GM19035 (cell line): Measurements from ENCODE around the gene PTPRB.

Experiments
- ATAC-seq: cut with Tn5 transposase; IDR thresholded peaks from one replicate; pipeline ENCODE4 v1.9.1; 2021; ENCODE audit not compliant: unreplicated experiment

Gene PTPRB

DNA sequence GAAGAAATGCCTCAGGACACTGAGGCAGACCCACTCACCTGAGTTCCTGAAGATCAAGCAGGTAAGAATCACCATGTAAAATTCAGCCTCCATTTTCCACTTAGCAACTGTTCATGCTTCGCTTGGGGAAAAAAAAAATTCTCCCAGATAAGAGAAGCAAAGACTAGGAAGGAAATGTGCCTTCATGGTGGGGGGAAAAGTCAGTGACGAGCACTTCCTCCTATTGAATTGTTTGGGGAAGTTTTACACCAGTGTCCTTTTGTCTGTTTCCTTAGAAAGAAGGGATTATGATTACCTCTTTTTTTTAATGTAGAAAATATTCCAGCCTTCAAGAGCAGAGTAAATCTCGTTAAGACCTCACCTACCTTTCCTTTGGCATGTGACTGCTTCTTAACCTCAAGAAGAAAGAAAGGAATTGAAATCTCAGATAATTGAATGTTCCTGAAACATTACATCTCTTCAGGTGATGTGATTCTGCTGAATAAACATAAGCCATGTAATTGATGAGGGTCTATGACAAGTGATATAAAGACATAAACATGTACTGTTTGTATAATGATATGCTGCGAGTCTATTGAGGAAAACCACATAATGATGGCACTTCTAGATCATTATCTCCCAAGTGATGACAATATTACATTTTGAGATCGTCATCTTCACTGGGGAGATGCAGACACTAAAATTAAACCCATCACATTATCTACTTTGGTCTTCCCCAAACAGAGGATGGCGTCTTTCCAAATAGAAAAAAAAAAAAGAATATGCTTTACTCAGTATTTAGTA lies at the start of gene PTPRB:
TSS of gene PTPRB (minus strand) at position 127 of the 783 bp plus-strand sequence. CDS start at position 93, 34 bp downstream.
- no peak for ATAC-seq

DNA sequence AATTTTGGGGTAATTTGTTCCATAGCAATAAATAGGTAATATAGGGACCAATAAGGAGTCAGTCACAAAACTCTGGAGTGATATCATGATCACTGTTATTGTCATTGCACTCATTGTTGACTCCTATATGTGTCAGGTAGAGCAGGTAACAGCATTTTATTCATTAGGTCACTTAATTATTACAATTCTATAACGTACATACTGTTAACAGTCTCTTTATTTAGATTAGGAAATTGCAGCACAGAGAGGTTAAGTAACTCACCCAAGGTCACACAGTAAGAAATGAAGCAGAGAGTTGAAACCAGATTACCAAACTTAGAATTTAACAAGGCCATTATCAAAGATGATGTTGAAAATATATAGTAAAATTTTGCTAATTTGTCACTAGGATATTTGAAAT lies 49.7 kb upstream of the PTPRB start:
- no peak for ATAC-seq

DNA sequence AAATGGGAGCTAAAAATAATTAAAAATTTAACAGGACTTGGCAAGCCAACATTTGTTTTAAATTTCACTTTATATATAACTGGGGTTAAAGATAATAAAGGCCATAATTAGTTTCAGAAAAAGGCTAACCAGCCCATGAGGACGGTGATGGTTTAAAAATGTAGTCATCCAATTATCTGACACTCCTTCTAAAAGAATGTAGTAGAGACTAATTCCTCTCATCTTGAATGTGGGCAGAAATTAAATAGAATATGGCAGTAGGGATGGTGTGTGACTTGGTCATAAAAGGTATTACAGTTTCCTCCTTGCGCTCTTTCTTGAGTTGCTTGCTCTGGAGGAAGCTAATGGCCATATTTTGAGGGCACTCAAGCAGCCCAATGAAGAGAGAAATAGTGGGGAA lies 49.1 kb upstream of the PTPRB start:
- ATAC-seq, result no peak

DNA sequence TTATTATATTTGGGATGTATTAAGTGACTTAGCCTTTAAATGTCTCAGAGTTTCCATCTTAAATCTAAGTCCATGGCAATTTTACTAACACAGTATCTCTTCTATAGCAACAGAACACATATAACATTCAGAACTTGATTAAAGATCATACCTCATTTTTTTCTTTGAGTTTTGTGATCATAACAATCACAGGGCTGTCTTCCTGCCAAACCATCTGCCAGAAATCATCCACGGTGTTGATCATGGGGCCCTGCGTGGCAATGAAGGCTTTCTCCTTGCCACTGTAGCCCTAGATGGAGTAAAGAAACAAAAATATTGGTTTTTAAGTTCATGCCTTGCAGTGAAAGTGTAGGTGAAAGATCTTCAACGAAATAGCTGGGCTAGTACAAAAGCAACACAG lies 46.7 kb upstream of the PTPRB start:
- no peak for ATAC-seq

DNA sequence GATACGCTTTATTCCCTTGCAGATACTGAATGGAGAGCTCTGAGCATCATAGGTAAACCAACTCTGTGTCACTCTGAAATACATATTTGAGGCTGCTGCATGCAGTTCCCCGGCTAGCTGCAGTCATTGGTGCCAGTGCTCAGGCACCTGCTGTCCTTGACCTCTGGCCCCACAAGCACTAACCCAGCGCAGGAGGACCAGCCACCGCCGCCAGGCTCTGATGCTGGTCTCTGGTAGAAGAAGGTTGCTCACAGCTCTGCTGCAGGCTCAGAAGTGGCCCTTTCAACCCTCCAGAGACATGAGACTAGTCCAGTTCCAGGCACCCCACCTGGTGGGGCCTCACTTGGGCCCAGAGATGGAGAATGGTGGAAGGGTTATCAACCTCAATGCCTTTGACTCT lies 34.5 kb upstream of the PTPRB start:
- no peak for ATAC-seq

DNA sequence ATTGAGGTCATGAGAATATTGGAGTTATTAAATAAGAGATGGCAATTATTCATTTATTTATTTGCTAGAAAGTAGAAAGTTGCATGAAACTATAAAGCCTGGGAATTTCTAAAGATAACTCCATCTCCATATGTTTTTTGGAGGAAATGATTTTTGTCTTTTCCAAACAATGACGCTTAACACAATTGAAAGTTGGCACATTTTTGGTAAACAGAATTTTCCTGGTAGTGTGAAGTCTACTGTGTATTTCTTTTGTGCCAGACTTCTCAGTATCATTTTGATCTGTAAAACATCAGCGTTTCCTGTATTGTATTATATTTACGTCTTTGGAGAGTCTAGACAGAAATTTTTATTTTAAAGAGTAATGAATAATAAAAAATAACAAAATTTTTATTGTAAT lies 33.7 kb upstream of the PTPRB start:
- no peak for ATAC-seq

DNA sequence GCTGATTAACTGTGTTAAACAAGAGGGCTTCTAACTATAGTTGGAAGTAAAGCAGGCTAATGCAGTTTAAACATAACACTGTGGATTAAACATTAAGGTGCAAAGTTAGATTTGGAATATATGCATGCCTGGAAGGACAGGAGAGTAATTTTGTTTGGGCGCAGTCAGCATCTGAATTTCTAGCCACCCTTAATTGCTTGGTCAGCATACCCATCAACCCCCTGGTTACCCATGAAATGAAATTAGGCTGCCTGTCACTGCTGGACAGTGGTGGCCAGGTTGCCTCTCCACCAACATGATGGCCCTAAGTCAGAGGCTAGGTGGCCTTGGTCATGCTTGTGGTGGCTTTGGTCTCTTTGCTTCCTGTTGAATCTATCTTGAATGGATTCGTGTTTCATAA lies 30.0 kb upstream of the PTPRB start:
- ATAC-seq, result no peak

DNA sequence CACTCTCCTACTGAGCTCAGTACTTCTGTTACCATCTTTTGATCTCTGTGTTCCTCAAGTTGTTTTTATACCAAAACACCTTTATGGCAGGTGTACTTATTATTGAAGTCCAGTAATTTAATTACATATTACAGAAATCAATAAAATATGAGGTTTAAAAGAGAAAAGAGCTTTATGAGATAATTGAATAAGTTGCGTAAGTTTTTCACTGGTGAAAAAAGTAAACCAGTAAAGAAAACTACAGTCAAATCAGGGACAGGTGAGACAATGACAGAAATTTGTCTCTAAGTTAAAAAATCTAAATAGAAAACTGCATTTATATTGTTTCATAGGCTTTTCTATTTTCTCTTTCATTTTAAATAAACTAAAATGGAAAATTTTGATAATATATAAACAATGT lies 29.1 kb upstream of the PTPRB start:
- ATAC-seq, result no peak

DNA sequence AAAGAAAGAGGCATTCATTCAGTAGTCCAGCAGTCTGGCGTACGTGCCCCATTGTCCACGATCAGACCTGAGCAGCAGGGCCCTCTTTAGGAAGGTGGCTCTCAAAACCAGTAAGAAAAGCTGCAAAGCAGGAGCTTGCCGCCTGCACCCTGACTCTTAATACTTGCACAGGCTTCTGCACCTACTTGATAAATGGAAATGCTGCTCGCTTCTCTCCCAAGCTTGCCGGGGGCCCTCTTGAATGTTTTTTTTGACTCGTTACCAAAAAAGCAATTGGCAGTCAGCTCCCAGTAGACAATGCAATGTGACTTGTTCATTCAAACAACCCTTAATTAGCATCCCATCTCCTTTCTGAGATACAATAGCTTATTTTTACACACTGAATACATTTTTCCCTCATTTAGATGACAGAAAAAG lies 27.2 kb upstream of the PTPRB start:
- no peak for ATAC-seq

DNA sequence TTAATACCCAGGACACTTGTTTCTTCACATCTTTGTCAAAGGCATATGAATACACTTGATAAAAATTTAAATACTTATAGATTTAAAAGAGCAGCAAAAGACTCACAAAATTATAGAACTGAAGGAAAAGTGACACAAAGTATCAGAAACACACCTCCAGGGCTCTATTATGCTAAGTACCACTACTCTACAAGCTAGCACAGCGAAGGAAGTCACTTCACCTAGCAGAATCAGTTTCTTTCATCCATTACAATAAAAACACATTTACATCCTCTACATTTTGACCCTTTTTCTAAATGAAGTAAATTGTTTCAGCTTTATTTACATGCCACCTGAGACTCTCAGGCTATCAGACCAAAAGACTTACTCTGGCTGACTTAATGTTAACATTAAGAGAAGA lies 26.6 kb upstream of the PTPRB start:
- no peak for ATAC-seq

DNA sequence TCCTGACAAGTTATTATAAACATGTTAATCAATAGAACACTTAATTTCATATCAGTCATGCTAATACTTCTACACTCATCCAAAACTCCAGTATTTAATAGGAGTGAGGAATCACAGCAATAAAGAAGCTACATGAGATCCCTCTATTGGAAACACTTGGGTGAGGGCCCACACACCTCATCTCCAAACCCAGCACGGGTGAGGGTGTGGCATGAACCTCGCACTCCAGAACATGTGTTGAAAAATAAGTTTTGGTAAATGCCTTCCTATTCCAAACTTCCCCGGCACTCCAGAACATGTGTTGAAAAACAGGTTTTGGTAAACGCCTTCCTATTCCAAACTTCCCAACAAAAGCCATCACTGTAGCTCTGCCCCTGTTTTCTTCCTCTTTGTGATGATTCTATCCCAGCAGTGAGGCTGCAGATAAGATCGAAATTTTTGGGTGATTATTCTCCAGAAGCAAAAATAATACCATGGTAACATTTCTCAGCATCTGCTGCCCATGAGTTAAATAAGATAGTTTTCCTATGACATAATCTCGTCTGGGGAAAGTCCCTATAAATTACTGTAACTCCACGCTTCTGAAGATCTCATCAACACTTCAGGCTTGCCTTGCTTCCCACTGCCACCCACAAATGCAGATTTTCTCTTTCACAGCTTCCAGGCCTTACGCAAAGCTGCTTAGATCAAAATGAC lies 24.4 kb upstream of the PTPRB start:
- ATAC-seq, result no peak

DNA sequence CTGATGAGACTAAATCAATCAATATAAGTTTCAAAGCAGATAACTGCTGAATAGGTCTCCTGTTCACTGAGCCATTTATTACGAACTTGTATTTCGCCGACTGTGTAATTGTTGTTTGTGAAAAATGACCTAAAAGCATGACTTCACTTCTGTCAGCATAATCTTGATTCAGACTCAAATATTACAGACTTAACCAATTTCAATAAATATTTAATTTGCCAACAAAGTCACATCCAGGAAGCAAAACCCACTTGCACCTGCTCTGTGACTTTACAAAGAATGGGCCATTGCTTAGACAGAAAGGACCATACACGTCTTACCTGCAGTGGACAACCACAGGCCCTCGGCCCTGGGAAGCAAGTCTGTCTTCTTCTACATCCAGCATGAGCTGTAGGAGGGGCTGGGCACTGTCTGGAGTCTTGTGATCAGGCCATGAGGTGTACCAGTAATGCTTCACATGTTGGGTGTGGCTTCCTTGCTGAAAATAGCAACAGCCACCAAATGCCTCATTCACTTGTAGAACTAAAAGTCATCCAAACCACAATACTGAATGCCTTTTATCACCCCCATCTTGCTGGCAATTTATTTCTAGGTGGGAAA lies 23.5 kb upstream of the PTPRB start:
- no peak for ATAC-seq

DNA sequence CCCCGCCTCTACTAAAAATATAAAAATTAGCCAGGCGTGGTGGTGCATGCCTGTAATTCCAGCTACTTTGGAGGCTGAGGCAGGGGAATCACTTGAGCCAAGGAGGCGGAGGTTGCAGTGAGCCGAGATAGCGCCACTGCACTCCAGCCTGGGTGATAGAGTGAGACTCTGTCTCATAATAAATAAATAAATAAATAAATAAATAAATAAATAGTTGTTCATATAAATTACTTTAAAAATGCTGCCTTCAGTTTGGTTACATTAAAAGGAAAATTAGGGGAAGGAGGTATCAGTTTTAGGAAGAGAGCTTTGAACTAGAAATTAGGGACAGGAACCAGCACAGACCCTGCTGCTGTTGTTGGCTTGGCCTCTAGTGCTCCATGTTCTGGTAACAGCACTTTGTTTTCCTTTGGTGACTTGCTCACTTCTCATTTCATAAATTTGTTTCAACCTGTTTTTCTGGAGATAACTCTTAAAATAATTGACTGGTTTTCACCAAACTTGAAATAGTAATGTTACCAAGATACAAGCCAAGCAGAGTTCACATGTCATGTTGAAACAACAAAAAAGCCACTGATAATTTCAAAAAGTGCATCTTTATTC lies 22.9 kb upstream of the PTPRB start:
- no peak for ATAC-seq

DNA sequence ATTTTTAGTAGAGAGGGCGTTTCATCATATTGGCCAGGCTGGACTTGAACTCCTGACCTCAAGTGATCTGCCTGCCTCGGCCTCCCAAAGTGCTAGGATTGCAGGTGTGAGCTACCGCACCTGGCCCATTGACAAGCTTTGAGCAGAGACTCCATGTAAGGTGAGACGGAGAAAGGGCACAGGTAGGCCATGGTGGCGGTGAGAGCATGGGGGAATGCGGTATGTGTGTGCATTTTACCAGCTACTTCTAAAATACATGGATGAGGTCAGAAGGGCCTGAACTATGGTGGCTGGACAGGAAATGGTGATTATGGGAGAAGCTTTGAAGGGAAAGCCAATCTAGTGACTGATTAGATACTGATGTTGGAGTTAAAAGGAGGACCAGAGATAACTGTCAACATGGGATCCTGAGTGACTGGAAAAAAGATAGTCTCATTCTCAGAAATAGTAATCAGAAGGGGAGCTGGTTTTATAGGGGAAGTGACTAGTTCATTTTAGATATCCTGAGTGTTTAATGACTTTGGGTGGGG lies 21.9 kb upstream of the PTPRB start:
- no peak for ATAC-seq

DNA sequence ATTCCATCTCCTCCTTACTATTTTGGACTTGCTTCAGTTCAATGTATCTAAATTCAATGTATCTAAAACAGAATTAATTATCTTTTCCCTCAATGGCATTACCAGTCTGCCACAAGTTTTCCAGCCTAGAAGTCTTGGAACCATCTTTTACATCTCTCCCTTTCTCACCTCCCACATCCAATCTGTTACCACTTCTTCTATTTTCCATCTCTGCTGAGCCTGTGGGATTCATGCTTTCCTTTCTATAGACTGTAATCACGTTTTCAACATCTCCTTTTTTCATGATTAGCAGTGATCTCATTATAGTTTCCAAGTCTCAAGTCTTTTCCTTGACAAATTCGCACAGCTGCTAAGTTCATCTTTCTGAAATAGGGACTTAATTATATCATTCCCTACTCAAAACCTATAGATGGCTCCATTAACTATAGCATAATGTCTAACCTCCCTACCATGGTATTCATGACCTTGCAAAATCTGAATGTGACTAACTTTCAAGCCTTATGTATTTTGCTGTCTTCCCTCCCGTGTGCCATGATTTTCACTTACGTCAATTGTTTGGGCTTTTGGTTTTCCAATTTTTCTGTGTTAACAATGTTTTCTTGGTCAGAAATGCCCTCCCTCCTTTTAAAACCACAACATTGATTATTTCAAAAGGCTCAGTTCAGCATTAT lies 20.5 kb upstream of the PTPRB start:
- no peak for ATAC-seq

DNA sequence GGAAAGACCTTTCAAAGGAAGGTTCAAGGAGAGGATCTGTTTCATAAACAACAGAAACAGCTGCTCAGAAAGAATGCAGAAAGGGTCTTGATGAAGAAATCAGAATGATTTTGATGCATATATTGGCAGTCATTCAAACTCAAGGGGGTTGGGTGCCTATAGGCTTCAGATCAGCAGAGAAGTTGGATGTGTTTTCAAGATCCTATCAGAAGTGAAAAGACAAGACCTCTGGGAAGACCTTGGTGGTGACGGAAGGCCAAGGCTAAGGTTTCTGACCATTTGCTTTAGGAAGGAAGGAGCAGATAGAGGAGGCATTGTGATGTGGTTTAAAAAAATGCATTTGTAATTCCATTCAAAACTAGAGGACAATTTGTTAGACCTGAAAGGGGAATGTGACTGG lies 15.2 kb upstream of the PTPRB start:
- no peak for ATAC-seq

DNA sequence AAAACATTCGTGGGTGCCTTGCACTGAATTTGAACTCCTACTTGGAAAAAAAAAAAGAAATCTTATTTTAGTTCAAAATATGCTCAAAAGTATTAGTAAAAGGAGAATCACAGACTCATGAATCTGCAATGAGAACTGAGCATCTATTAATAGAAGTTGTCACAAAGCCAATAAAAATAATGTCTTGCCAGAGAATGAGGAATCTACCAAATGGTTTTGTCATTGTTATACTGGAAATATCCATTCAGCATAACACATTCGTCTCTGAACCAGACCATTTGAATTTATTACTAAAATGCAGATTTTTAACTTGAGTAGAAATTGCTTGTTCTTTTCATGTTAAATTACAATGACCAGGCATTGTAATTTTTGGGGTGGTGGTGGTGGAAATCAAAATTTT lies 11.6 kb upstream of the PTPRB start:
- ATAC-seq, result no peak

DNA sequence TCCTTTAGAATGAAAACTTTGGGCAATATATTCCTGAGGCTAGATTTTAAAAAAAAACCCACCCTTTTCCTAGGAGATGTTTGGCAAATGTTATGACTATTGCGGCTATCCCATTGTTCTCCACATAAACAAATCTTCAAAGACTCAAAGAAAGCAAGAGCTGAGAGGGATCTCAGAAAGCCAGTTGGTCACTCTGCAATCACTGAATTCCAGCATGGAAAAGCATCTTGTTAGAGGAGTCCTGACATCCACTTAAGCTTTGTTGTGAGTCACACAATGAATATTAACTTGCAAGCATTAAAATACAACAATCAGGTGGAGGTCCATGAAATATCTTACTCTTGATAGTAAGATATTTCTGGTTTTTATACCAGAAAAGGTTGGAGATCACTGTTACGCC lies 11.0 kb upstream of the PTPRB start:
- ATAC-seq, result no peak

DNA sequence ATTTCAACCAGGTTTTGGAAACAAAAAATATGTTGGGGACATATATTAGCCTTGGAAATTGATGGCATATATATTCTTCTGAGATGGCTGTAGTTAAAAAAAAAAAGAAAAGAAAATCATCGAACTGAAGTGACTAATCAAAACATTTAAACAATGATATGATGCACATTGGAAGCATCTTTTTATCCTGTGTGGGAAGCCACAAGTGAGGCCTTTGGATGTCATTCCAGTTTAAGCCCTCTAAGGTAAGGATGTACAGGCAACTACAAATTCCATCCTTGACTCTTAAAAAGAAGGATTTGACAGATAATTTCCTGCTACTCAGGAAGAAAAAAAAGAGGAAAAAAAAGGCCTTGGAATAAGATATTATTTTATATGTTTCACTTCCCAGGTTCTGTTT lies 9.6 kb upstream of the PTPRB start:
- ATAC-seq, result no peak

DNA sequence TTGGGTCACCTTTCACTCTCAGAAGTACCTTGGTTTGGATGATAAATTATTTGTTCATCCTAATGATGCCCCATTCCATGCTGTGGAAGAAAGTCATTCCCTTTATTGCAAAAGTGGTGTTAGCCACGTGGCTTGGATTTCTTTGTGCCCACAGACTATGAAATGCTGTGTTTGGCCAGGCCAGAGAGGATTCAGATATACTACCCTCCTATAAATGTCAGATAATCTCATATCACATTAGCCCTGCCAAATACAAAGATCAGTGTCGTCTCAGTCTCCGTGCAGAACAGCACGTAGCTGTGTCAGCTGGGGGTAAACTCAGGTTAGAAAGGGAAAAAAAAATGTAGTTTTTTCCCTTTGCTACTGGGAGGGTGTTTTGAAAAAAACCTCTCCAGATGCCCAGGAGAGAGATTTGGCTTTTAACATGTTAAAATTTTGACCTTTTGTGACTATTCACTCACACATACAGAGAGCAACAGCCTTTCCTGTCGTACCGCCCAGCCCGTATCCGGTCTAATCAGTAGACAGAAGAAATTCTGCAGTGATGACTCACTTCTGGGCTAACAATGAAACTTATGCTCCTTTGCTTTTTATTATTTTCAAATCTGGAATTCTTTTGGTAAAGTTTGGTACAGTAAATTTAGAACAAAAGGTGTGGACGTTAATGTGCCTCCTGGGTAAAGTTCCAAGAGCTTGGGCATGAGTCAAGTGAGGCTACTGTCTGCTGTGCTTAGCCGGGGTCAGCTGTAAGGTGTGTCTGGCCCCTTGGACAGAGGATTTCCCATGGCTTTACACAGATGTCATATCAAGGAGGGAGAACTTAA lies 8.5 kb upstream of the PTPRB start:
- ATAC-seq, result no peak
